ENCODE results near the gene MET.
"Not testable (repeated sequence)": the region's sequence is repeated elsewhere in the genome, so short reads cannot be mapped to it uniquely, and the experiment has no call there.

Gene MET

DNA sequence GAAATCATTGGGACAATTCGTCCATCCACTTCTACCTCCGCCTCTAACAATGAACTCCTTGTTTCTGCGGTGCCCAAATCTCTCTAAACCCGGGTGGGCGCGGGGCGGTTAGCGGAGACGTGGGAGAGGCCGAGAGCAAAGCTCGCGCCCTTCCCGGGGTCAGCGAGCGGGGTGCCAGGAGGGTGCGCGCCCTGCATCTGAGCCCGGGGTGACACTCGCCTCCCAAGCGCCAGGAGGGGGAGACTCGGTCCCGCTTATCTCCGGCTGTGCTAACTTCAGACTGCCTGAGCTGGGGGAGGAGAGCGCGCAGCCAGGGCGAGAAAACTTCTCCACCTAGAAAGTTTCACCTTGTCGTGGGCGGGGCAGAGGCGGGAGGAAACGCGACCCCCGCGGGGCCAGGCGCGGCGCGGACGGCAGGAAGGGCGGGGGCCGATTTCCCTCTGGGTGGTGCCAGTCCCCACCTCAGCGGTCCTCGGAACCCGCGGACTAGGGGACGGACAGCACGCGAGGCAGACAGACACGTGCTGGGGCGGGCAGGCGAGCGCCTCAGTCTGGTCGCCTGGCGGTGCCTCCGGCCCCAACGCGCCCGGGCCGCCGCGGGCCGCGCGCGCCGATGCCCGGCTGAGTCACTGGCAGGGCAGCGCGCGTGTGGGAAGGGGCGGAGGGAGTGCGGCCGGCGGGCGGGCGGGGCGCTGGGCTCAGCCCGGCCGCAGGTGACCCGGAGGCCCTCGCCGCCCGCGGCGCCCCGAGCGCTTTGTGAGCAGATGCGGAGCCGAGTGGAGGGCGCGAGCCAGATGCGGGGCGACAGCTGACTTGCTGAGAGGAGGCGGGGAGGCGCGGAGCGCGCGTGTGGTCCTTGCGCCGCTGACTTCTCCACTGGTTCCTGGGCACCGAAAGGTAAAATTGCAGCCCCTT, at the start of gene MET:
Gene MET (plus strand): TSS at position 516 of the 915 bp plus-strand sequence. CDS start 26,889 bp downstream, outside the sequence.
- DNase-seq (ENCODE audit: low spot score): no peak

DNA sequence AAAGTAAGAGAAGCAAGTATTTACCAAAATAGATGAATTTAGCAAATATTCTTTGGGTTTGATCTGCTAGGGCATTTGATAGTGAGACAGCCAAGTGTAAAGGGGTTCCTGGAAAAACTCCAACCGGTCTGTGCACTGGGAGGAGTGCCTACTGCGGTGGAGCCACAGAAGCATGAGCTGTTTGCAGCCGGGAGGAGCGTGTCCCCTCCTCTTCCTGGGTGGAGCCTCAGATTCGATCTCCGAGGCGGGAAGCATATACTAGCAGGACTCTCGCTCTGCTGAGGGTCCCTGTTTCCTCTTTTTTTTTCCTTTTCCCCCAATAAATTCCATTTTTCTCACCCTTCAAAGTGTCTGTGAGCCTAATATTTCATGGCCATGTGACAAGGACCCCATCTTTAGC, 45.1 kb upstream of the MET start:
- no peak for DNase-seq (ENCODE audit: low spot score)

GRCh38 chr7:116629051-116629463, 42.9 kb upstream of the MET start:
- no peak for DNase-seq (ENCODE audit: low spot score)

- DNase-seq (ENCODE audit: low spot score): no peak
Observed at GRCh38 chr7:116630357-116630756, 41.6 kb upstream of the MET start.

GRCh38 chr7:116630932-116631671, 40.9 kb upstream of the MET start:
- no peak for DNase-seq (ENCODE audit: low spot score)

- DNase-seq (ENCODE audit: low spot score): no peak
Observed at GRCh38 chr7:116631676-116632075, 40.3 kb upstream of the MET start.

DNA sequence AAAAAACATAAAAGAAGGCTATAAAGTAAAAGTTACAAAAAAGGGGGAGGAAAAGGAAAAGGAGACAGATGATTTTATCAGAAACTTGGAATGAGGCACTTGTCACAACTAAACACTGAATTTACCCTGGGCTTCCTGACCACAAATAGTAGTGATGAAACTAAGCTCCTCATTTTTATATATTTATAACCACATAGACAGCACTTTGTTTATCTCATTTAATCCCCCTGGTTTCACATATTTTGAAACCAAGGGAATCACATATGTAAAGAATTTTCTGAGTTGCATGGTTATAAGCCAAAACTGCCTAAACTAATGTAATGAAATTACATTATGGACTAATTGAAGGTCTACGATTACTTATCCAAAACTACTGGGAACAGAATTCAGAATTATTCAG, 39.6 kb upstream of the MET start:
- no peak for DNase-seq (ENCODE audit: low spot score)

DNA sequence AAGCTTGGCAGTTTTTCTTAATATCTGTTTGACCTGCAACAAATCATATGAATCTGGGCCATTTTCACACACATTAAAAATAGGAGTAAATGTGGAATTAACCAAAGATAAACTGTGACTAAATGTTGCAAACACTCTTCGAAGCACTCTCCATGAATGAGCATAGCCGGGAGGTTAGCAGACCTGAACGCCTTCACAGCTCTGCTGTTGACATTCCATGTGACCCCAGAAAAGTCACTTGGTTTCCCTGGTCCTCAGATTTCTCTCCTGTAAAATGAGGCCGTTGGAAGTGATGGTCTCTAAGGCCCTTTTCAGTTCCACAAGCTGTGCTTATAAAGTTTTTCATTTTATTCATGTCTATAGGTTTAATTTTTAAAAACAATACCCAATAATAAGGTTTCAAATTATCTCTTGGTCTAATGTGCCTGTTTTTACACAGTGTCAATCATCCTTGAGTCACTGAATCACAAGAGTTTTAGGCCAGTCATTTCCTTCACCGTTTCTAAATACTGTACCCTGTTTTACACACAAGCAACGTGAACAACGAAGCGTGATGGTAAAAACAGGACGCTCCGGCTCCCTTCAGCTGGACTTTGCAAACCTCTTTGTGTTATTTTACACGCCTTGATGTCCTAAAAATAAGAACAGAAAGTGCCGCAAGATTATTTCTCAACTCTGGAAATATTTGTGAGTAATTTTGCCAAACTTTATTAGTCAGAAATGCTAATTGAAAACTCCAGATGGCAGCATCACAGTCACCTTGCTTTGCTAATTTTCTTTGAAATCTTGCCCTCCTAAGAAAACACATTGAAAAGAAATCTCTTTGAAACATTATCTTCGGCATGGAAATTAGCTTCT, 38.6 kb upstream of the MET start:
- no peak for DNase-seq (ENCODE audit: low spot score)

DNA sequence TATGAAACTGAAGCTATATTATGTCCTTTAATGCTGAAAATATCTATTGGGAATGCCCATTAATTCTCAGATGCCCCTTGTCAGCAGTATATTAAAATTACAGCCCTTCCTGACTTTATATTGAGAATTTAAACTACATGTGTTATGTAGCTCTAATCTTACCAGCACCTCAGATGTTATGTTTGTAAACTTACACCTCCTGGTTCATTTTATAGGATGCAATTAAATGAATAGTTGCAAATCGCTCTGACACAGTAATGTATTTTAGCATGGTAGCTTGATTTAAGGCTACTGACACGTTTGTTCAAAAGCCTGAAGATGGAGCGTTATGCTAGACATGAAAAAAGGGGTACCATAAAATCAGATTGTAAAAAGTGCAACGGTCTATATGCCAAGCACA, 35.0 kb upstream of the MET start:
- no peak for DNase-seq (ENCODE audit: low spot score)

GRCh38 chr7:116638592-116638991, 33.4 kb upstream of the MET start:
- not testable (repeated sequence) for DNase-seq (ENCODE audit: low spot score)

DNA sequence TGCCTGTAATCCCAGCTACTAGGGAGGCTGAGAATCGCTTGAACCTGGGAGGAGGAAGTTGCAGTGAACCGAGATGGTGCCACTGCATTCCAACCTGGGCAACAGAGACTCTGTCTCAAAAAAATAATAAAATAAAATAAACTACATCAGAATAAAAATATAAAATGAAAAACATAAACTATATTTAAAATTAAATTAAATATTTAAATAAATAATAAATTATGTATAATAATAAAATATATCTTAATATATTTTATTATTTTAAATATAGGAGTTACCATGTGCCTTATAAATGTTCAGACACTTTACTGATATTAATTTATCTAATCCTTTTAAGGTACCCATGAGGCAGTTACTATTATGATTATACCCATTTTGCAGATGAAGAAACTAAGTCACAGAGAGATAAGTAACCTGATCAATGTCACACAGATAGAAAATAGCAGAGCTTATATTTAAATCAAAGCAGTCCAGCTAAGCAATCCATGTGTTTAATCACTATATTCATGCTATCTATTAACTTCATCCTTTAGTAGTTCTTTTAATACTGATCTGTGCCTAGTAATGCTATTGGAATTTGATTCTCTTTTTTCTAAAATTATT, 30.3 kb upstream of the MET start:
- no peak for DNase-seq (ENCODE audit: low spot score)

- not testable (repeated sequence) for DNase-seq (ENCODE audit: low spot score)
Observed at GRCh38 chr7:116643148-116643547, 28.8 kb upstream of the MET start.

- no peak for DNase-seq (ENCODE audit: low spot score)
Observed at GRCh38 chr7:116644628-116645027, 27.4 kb upstream of the MET start.

DNA sequence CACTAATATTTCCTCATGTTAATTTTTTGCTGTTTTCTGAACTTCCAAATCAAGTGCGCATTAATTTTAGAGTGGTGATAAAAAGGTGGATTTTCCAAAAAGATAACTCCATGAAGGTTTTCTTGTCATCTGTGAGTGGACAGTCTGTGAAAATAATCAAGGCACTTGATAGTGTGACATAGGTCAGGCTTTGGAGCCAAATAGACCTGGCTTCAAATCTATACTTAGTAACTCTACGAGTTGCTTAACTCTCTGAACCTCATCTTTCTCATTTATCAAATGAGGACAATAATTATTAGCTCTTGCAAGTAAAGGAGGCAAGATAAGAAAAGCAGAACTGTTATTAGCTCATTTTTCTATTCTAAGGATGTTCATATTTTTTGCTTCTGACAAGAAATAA, 24.7 kb upstream of the MET start:
- no peak for DNase-seq (ENCODE audit: low spot score)

DNA sequence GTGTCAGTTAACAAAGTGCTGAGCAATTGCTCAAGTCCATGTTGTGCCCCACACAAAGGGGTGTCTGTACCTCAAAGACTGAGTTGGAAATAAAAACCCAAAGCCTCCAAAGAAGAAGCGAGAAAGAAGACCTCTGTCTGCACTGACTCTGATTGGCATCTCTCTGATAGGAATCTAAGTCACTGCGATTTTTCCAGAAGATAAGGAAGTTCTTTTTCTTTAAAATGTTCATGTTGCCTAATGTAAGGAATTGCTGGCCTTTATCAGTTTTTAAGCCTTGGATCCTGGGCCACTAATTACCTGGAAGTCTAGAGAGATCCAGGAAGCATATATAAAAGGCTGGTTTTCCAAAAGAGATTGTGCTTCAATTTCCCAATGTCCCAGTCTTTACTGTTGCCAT, 24.1 kb upstream of the MET start:
- no peak for DNase-seq (ENCODE audit: low spot score)

- no peak for DNase-seq (ENCODE audit: low spot score)
Observed at GRCh38 chr7:116650436-116650835, 21.6 kb upstream of the MET start.

- no peak for DNase-seq (ENCODE audit: low spot score)
Observed at GRCh38 chr7:116652793-116653192, 19.2 kb upstream of the MET start.

DNA sequence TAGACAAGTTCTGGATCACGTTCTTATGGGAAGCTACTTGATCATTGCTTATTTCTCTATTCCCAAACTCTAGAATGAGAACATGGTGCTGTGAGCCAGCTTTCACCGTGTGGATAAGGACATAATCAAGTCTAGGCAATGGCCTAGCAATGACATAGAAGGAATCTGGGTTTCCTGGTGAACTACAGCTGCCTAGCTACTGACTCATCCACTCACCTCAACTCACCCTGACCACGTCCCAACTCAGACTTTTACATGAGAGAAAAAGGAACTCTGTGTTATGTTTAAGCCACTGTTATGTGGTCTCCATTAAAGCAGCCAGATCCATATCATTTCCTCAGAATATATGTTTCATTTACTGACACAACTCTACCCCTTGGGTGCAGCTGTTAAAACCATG, 18.8 kb upstream of the MET start:
- no peak for DNase-seq (ENCODE audit: low spot score)

DNA sequence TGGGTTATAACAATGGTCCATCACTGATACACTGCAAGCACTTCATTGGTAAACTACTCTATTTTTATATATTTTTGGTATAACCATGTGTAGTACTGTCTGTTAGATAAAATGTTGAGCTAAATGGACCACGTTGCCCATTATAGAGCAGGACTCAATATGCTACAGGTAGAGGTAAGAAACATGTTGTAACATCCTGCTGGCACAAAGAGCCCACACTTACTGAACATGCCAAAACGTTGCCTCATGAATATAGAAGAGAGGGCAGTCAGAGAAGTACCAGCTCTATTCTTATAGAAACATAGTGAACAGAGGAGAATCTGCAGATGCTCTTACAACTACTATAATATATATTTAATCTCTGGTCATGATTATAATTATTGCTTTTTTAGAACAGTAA, 18.4 kb upstream of the MET start:
- DNase-seq (ENCODE audit: low spot score): no peak

DNA sequence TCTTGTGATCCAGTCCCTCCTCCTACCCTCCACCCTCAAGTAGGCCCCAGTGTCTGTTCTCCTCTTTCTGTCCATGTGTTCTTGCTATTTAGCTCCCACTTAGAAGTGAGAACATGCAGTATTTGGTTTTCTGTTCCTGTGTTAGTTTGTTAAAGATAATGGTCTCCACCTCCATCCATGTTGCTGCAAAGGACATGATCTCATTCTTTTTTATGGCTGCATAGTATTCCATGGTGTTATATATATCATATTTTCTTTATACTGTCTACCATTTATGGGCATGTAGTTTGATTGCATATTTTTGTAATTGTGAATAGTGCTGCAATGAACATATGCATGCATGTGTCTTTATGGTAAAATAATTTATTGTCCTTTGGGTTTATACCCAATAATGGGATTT, 12.7 kb upstream of the MET start:
- not testable (repeated sequence) for DNase-seq (ENCODE audit: low spot score)

- no peak for DNase-seq (ENCODE audit: low spot score)
Observed at GRCh38 chr7:116661865-116662264, 10.1 kb upstream of the MET start.

GRCh38 chr7:116663744-116664143, 8.3 kb upstream of the MET start:
- DNase-seq (ENCODE audit: low spot score): no peak

Measured in CD4-positive, alpha-beta T cell treated with Interleukin-2 at 100 ng/mL for 4 hours (primary cell).